Stimulated activated CD4-positive, alpha-beta T cell treated with anti-CD3 and anti-CD28 coated beads, TNF-alpha, amount 100 ng/mL, for 1 hour (primary cell): ENCODE results near the gene HELZ.
"Not testable (repeated sequence)": the region's sequence is repeated elsewhere in the genome, so short reads cannot be mapped to it uniquely, and the experiment has no call there.

Experiments used
- DNase-seq, 3 donors: peaks; one replicate each; pipeline ENCODE4 v3.0.0-alpha.2; 2020; ENCODE audit warnings: low read depth in 3 of 3, low spot score in 1 of 3

Gene HELZ

GRCh38 chr17:67053438-67054000, 191.5 kb downstream of the HELZ start:
- no peak for DNase-seq

GRCh38 chr17:67052720-67053437, 192.1 kb downstream of the HELZ start:
- no peak for DNase-seq

- DNase-seq = no peak
Measured at GRCh38 chr17:67051837-67052236, 193.2 kb downstream of the HELZ start.

- no peak for DNase-seq
Measured at GRCh38 chr17:67051155-67051538, 193.8 kb downstream of the HELZ start.

GRCh38 chr17:67050471-67051154, 194.4 kb downstream of the HELZ start:
- no peak for DNase-seq

GRCh38 chr17:67050066-67050465, 194.9 kb downstream of the HELZ start:
- DNase-seq = no peak

GRCh38 chr17:67049025-67049739, 195.8 kb downstream of the HELZ start:
- no peak for DNase-seq

GRCh38 chr17:67047382-67047781, 197.6 kb downstream of the HELZ start:
- DNase-seq = no peak

GRCh38 chr17:67046398-67046797, 198.6 kb downstream of the HELZ start:
- DNase-seq = no peak

GRCh38 chr17:67044940-67045339, 200.1 kb downstream of the HELZ start:
- DNase-seq = no peak

GRCh38 chr17:67044016-67044772, 200.8 kb downstream of the HELZ start, which contains the start of gene CACNG1:
Gene CACNG1 (plus strand): TSS chr17:67044554. CDS start chr17:67044661, 107 bp downstream.
- DNase-seq = no peak

- DNase-seq = no peak
Measured at GRCh38 chr17:67043283-67043682, 201.7 kb downstream of the HELZ start.

- DNase-seq = no peak
Measured at GRCh38 chr17:67041941-67042899, 202.8 kb downstream of the HELZ start.

- no peak for DNase-seq
Measured at GRCh38 chr17:67041531-67041930, 203.5 kb downstream of the HELZ start.

GRCh38 chr17:67041119-67041518, 203.9 kb downstream of the HELZ start:
- not testable (repeated sequence) for DNase-seq

GRCh38 chr17:67040652-67041051, 204.3 kb downstream of the HELZ start:
- DNase-seq = no peak

- DNase-seq = no peak
Measured at GRCh38 chr17:67038861-67039365, 206.1 kb downstream of the HELZ start.

GRCh38 chr17:67035131-67036083, 209.6 kb downstream of the HELZ start:
- DNase-seq = no peak
